ENCODE measurements around the gene OLIG2.

DNA sequence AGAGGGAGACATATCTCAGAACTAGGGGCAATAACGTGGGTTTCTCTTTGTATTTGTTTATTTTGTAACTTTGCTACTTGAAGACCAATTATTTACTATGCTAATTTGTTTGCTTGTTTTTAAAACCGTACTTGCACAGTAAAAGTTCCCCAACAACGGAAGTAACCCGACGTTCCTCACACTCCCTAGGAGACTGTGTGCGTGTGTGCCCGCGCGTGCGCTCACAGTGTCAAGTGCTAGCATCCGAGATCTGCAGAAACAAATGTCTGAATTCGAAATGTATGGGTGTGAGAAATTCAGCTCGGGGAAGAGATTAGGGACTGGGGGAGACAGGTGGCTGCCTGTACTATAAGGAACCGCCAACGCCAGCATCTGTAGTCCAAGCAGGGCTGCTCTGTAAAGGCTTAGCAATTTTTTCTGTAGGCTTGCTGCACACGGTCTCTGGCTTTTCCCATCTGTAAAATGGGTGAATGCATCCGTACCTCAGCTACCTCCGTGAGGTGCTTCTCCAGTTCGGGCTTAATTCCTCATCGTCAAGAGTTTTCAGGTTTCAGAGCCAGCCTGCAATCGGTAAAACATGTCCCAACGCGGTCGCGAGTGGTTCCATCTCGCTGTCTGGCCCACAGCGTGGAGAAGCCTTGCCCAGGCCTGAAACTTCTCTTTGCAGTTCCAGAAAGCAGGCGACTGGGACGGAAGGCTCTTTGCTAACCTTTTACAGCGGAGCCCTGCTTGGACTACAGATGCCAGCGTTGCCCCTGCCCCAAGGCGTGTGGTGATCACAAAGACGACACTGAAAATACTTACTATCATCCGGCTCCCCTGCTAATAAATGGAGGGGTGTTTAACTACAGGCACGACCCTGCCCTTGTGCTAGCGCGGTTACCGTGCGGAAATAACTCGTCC, 1.3 kb upstream of the OLIG2 start:
- TF ChIP-seq, protein P1, sequence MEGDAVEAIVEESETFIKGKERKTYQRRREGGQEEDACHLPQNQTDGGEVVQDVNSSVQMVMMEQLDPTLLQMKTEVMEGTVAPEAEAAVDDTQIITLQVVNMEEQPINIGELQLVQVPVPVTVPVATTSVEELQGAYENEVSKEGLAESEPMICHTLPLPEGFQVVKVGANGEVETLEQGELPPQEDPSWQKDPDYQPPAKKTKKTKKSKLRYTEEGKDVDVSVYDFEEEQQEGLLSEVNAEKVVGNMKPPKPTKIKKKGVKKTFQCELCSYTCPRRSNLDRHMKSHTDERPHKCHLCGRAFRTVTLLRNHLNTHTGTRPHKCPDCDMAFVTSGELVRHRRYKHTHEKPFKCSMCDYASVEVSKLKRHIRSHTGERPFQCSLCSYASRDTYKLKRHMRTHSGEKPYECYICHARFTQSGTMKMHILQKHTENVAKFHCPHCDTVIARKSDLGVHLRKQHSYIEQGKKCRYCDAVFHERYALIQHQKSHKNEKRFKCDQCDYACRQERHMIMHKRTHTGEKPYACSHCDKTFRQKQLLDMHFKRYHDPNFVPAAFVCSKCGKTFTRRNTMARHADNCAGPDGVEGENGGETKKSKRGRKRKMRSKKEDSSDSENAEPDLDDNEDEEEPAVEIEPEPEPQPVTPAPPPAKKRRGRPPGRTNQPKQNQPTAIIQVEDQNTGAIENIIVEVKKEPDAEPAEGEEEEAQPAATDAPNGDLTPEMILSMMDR (IDR thresholded peaks at IDR 0.05), result no peak
- TF ChIP-seq POLR2AphosphoS5 (IDR thresholded peaks at IDR 0.05; ENCODE audit: insufficient read depth in 1 of 2, low read depth in 1 of 2), result no peak

All from vagina (tissue), 2 donors.